Kasumi-1 (cell line): ENCODE results near the gene MYMK.

Experiments
- DNase-seq, 2 experiments: peaks; one replicate each; lab custom pipeline; 2025; lab: John Stamatoyannopoulos, UW

MYMK gene

GRCh38 chr9:133518706-133519449 lies 5.9 kb downstream of the MYMK start:
- DNase-seq: no peak

- no peak for DNase-seq
Measured at GRCh38 chr9:133518200-133518599, 6.6 kb downstream of the MYMK start.

- no peak for DNase-seq
Measured at GRCh38 chr9:133517711-133518110, 7.0 kb downstream of the MYMK start.

- no peak for DNase-seq
Measured at GRCh38 chr9:133516961-133517350, 7.8 kb downstream of the MYMK start.

GRCh38 chr9:133516256-133516960 lies 8.4 kb downstream of the MYMK start:
- DNase-seq: no peak

- no peak for DNase-seq
Measured at GRCh38 chr9:133515615-133516255, 9.0 kb downstream of the MYMK start.

- DNase-seq: no peak
Measured at GRCh38 chr9:133515240-133515610, 9.5 kb downstream of the MYMK start.

GRCh38 chr9:133514460-133515239 lies 10.1 kb downstream of the MYMK start:
- no peak for DNase-seq

GRCh38 chr9:133513214-133514100 lies 11.3 kb downstream of the MYMK start:
- DNase-seq: no peak

GRCh38 chr9:133512253-133513213 lies 12.2 kb downstream of the MYMK start:
- no peak for DNase-seq

GRCh38 chr9:133511607-133512006 lies 13.2 kb downstream of the MYMK start:
- no peak for DNase-seq

- DNase-seq: no peak
Measured at GRCh38 chr9:133510926-133511505, 13.7 kb downstream of the MYMK start.

GRCh38 chr9:133509179-133510083 lies 15.3 kb downstream of the MYMK start:
- peak in 1 of 2 experiments; percentile 3 for DNase-seq

GRCh38 chr9:133508046-133508445 lies 16.7 kb downstream of the MYMK start:
- no peak for DNase-seq

- DNase-seq: no peak
Measured at GRCh38 chr9:133507246-133507965, 17.4 kb downstream of the MYMK start.

- no peak for DNase-seq
Measured at GRCh38 chr9:133506653-133507038, 18.1 kb downstream of the MYMK start.

GRCh38 chr9:133505901-133506652 lies 18.7 kb downstream of the MYMK start:
- DNase-seq: no peak
